HCT116 (cell line): ENCODE measurements around the gene TMEM187. TPM values are rescaled to one million over a fixed set of nuclear protein-coding genes. Genes with fewer than 3 reads are reported as not detected.

Experiments used
- ATAC-seq: fragments of 200-7000 bp; cut with Tn5 transposase; 2 replicates; pipeline ENCODE4 v1.9.1; 2020; ENCODE audit warnings: mild to moderate bottlenecking, moderate library complexity
- BruUV-seq: library from RNA; stranded (reverse); fragments of 400-500 nt; replicated peaks from 2 replicates; lab custom pipeline; 2021; lab: Mats Ljungman, UMichigan
- CTCF ChIA-PET: fragments of 300-600 bp; sonication (Branson Sonifier 250); formaldehyde crosslinking; loops from one replicate; lab custom pipeline; 2021; ENCODE audit warnings: antibody characterized with exemption; lab: Charles Lee
- POLR2A ChIA-PET: fragments of 300-600, 350-600 bp; sonication (Branson Sonifier 250); formaldehyde crosslinking; loops from one replicate; lab custom pipeline; 2021; ENCODE audit warnings: antibody characterized with exemption; lab: Charles Lee
- RAD21 ChIA-PET, 2 experiments: fragments of 300-600 bp; sonication (Branson Sonifier 250); formaldehyde crosslinking; loops; one replicate each; lab custom pipeline; 2023; ENCODE audit warnings: low total read pairs in 2 of 2; ENCODE audit not compliant: uncharacterized antibody in 2 of 2, unreplicated experiment in 2 of 2, low non-redundant PET in 1 of 2; lab: Charles Lee
- DNase-seq: peaks from one replicate; pipeline ENCODE4 v3.0.0-alpha.2; 2010; ENCODE audit warnings: low read depth, low spot score
- H2AFZ ChIP-seq: fragments of 200-600 bp; shearing (Covaris generic), sonication (generic); 2 replicates; pipeline ENCODE4 v1.6.1; 2017; ENCODE audit warnings: low read depth, mixed run types, mixed read lengths, antibody characterized with exemption, low read length; ENCODE audit not compliant: poor library complexity, severe bottlenecking
- H3K27ac ChIP-seq: 2 replicates; pipeline ENCODE4 v1.5.1; 2012; ENCODE audit warnings: low read depth, low read length
- H3K27me3 ChIP-seq: fragments of 200-600 bp; sonication (generic); 2 replicates; pipeline ENCODE4 v1.6.1; 2016; ENCODE audit warnings: mixed run types, low read length, mixed read lengths; ENCODE audit not compliant: insufficient read depth
- H3K36me3 ChIP-seq, 2 experiments: fragments of 200-500 bp in 1 of 2; fragments of 200-600 bp in 1 of 2; sonication (Bioruptor generic) in 1 of 2; sonication (generic) in 1 of 2; 2 replicates each; pipeline versions ENCODE4 v1.5.1 to v1.6.1; 2014 to 2016; ENCODE audit warnings: low read length in 2 of 2, inconsistent platforms in 1 of 2, mixed read lengths in 1 of 2, mixed run types in 1 of 2; ENCODE audit not compliant: insufficient read depth in 2 of 2, control insufficient read depth in 1 of 2
- H3K4me1 ChIP-seq, 2 experiments: fragments of 200-600 bp in 1 of 2; sonication (generic) in 1 of 2; 2 replicates each; pipeline versions ENCODE4 v1.5.1 to v1.6.1; 2012 to 2017; ENCODE audit warnings: low read length in 2 of 2, inconsistent platforms in 1 of 2, mild to moderate bottlenecking in 1 of 2, mixed read lengths in 1 of 2, mixed run types in 1 of 2, moderate library complexity in 1 of 2; ENCODE audit not compliant: insufficient read depth in 2 of 2, control insufficient read depth in 1 of 2
- H3K4me2 ChIP-seq: fragments of 200-600 bp; sonication (generic); 2 replicates; pipeline ENCODE4 v1.6.1; 2017; ENCODE audit warnings: mixed run types, low read length, mixed read lengths
- H3K4me3 ChIP-seq, 2 experiments: fragments of 200-600 bp in 1 of 2; sonication (generic) in 1 of 2; replicated peaks in 1 of 2; 2 replicates each; pipeline ENCODE4 v1.5.1; 2011 to 2016; ENCODE audit warnings: low read length in 2 of 2, control low read depth in 1 of 2, low read depth in 1 of 2, mild to moderate bottlenecking in 1 of 2, mixed read lengths in 1 of 2, mixed run types in 1 of 2
- H3K79me2 ChIP-seq: fragments of 200-600 bp; sonication (generic); 2 replicates; pipeline ENCODE4 v1.6.1; 2017; ENCODE audit warnings: mild to moderate bottlenecking, mixed run types, low read length, moderate library complexity, mixed read lengths; ENCODE audit not compliant: insufficient read depth
- H3K9ac ChIP-seq: fragments of 200-600 bp; sonication (generic); 2 replicates; pipeline ENCODE4 v1.6.1; 2016; ENCODE audit warnings: low read length, mixed read lengths
- H3K9me2 ChIP-seq: fragments of 200-600 bp; sonication (generic), shearing (Covaris generic); 2 replicates; pipeline ENCODE4 v1.6.1; 2017; ENCODE audit warnings: mixed run types, mild to moderate bottlenecking, moderate library complexity; ENCODE audit not compliant: insufficient read depth
- H3K9me3 ChIP-seq, 2 experiments: fragments of 200-500 bp in 1 of 2; fragments of 200-600 bp in 1 of 2; sonication (Bioruptor generic) in 1 of 2; sonication (generic) in 1 of 2; 2 replicates each; pipeline ENCODE4 v1.6.1; 2014 to 2017; ENCODE audit warnings: low read length in 2 of 2, mixed read lengths in 2 of 2, inconsistent platforms in 1 of 2, low read depth in 1 of 2, mild to moderate bottlenecking in 1 of 2, mixed run types in 1 of 2, moderate library complexity in 1 of 2; ENCODE audit not compliant: control insufficient read depth in 1 of 2, insufficient read depth in 1 of 2
- H4K20me1 ChIP-seq: fragments of 200-600 bp; sonication (generic), shearing (Covaris generic); 2 replicates; pipeline ENCODE4 v1.6.1; 2017; ENCODE audit warnings: mixed run types, mild to moderate bottlenecking, moderate library complexity; ENCODE audit not compliant: insufficient read depth
- ATF3 ChIP-seq: IDR thresholded peaks from 2 replicates; pipeline ENCODE4 v1.6.1; 2012
- CBX3 ChIP-seq: IDR thresholded peaks from 2 replicates; pipeline ENCODE4 v1.6.1; 2012; ENCODE audit warnings: low read depth
- CEBPB ChIP-seq: IDR thresholded peaks from 2 replicates; pipeline ENCODE4 v1.6.1; 2012; ENCODE audit warnings: low read depth
- CTCF ChIP-seq, 3 experiments: fragments of 200-600 bp in 1 of 3; sonication (generic) in 1 of 3; IDR thresholded peaks in 2 of 3; conservative IDR thresholded peaks in 1 of 3; 2 replicates each; pipeline ENCODE4 v1.5.1; 2012 to 2017; ENCODE audit warnings: low read depth in 2 of 3, low read length in 2 of 3, antibody characterized with exemption in 1 of 3, borderline replicate concordance in 1 of 3, control low read depth in 1 of 3, mild to moderate bottlenecking in 1 of 3, mixed read lengths in 1 of 3, mixed run types in 1 of 3, moderate library complexity in 1 of 3; ENCODE audit not compliant: insufficient read depth in 1 of 3
- EGR1 ChIP-seq: IDR thresholded peaks from 2 replicates; pipeline ENCODE4 v1.6.1; 2012; ENCODE audit warnings: low read depth
- ELF1 ChIP-seq: IDR thresholded peaks from 2 replicates; pipeline ENCODE4 v1.6.1; 2012; ENCODE audit warnings: low read depth, borderline replicate concordance
- FOSL1 ChIP-seq: IDR thresholded peaks from 2 replicates; pipeline ENCODE4 v1.6.1; 2012; ENCODE audit warnings: low read depth
- JUND ChIP-seq: IDR thresholded peaks from 2 replicates; pipeline ENCODE4 v1.6.1; 2012
- POLR2A ChIP-seq: IDR thresholded peaks from 2 replicates; pipeline ENCODE4 v1.7.0; 2011; ENCODE audit warnings: borderline replicate concordance; ENCODE audit not compliant: insufficient read depth, insufficient read length; ENCODE audit errors: extremely low read depth
- REST ChIP-seq: IDR thresholded peaks from 2 replicates; pipeline ENCODE4 v1.6.1; 2012; ENCODE audit warnings: low read depth
- SIN3A ChIP-seq: IDR thresholded peaks from 2 replicates; pipeline ENCODE4 v1.6.1; 2012; ENCODE audit warnings: low read depth
- SP1 ChIP-seq: IDR thresholded peaks from 2 replicates; pipeline ENCODE4 v1.6.1; 2012; ENCODE audit warnings: low read depth
- TCF7L2 ChIP-seq: IDR thresholded peaks from 2 replicates; pipeline ENCODE4 v1.7.0; 2011; ENCODE audit warnings: borderline replicate concordance, inconsistent platforms; ENCODE audit not compliant: insufficient read depth, insufficient read length; ENCODE audit errors: extremely low read depth
- YY1 ChIP-seq: IDR thresholded peaks from 2 replicates; pipeline ENCODE4 v1.6.1; 2011; ENCODE audit warnings: low read length, low read depth, moderate library complexity, mild to moderate bottlenecking; ENCODE audit not compliant: insufficient replicate concordance; ENCODE audit errors: extremely low read depth
- ZBTB33 ChIP-seq: IDR thresholded peaks from 2 replicates; pipeline ENCODE4 v1.6.1; 2011; ENCODE audit warnings: mild to moderate bottlenecking, low read length, moderate library complexity; ENCODE audit not compliant: insufficient replicate concordance; ENCODE audit errors: extremely low read depth
- ZFX ChIP-seq: fragments of 450-650 bp; IDR thresholded peaks from 2 replicates; pipeline ENCODE4 v1.6.1; 2017
- ZNF274 ChIP-seq: fragments of 200-500 bp; sonication (Bioruptor generic); IDR thresholded peaks from 2 replicates; pipeline ENCODE4 v1.6.1; 2014; ENCODE audit warnings: mild to moderate bottlenecking, low read depth, low read length, inconsistent platforms
- intact Hi-C: fragments of 100-400 bp; cut with micrococcal nuclease; formaldehyde crosslinking; loops from 2 replicates; pipeline ENCODE4 v1.10.0; 2022
- total RNA-seq: library from RNA; stranded (reverse); gene quantifications from one replicate; pipeline ENCODE4 v1.2.1, GENCODE V29; 2021; ENCODE audit not compliant: unreplicated experiment

Gene TMEM187
- total RNA-seq, 1 experiment from 2014 or later: 12.6 TPM

GRCh38 chrX:153966283-153966688 is 6.3 kb upstream of the TMEM187 start:
- Histone ChIP-seq H3K27ac (no peak overlapping the region), H3K36me3 (peaks cover 7 to 22% of the 10 kb centered on the region in 2 experiments; a peak in 3 of 4 replicates), H3K27me3 (no peaks in the 10 kb centered on the region), H3K9ac (no peak overlapping the region), H2AFZ (no peak overlapping the region), H3K9me3 (no peaks in the 10 kb centered on the region), H3K9me2 (no peaks in the 10 kb centered on the region), H3K79me2 (peaks cover 97% of the 10 kb centered on the region), H3K4me3 (no peak overlapping the region), H3K4me1 (peaks cover 7 to 13% of the 10 kb centered on the region in 2 experiments; a peak in 3 of 4 replicates), H3K4me2 (no peak overlapping the region)
- no peak for ATAC-seq
- ChIA-PET POLR2A (no interaction called here), CTCF (no interaction called here)
- intact Hi-C loops: no loop called here
- TF ChIP-seq ZNF274: no peak
- TF ChIP-seq ELF1: no peak
- TF ChIP-seq CBX3: no peak
- no peak for TF ChIP-seq REST
- TF ChIP-seq FOSL1: no peak
- TF ChIP-seq YY1: no peak
- TF ChIP-seq SIN3A: no peak
- TF ChIP-seq SP1: no peak
- TF ChIP-seq JUND: no peak
- TF ChIP-seq POLR2A: no peak
- no peak for TF ChIP-seq CEBPB
- TF ChIP-seq ATF3: no peak
- no peak for TF ChIP-seq CTCF (IDR thresholded peaks at IDR 0.05 in 2 of 3, conservative IDR thresholded peaks at IDR 0.05 in 1 of 3; ENCODE audit: borderline replicate concordance in 1 of 3, insufficient read depth in 1 of 3, low read depth in 2 of 3, low read length in 2 of 3)
- TF ChIP-seq EGR1: no peak
- TF ChIP-seq TCF7L2: no peak
- TF ChIP-seq ZFX: no peak
- TF ChIP-seq ZBTB33: no peak
- TF ChIP-seq, all 23 proteins: peak for 0
- RAD21 ChIA-PET: no interaction called here
- BruUV-seq: no TSS peak
- no peak for DNase-seq
- no peaks in the 10 kb centered on the region for H4K20me1 ChIP-seq
